Stimulated activated CD8-positive, alpha-beta memory T cell treated with anti-CD3 and anti-CD28 coated beads, Interleukin-7, amount 100 ng/mL, for 1 hour (primary cell): ENCODE results near the gene TTC33.
"Not testable (repeated sequence)": the region's sequence is repeated elsewhere in the genome, so short reads cannot be mapped to it uniquely, and the experiment has no call there.

Experiments
- DNase-seq, 2 donors: peaks; one replicate each; pipeline ENCODE4 v3.0.0-alpha.2; 2020; ENCODE audit warnings: low read depth in 2 of 2

Gene TTC33

GRCh38 chr5:40720069-40720468, 35.7 kb downstream of the TTC33 start:
- no peak for DNase-seq

- DNase-seq: no peak
Measured at GRCh38 chr5:40717281-40717680, 38.5 kb downstream of the TTC33 start.

DNA sequence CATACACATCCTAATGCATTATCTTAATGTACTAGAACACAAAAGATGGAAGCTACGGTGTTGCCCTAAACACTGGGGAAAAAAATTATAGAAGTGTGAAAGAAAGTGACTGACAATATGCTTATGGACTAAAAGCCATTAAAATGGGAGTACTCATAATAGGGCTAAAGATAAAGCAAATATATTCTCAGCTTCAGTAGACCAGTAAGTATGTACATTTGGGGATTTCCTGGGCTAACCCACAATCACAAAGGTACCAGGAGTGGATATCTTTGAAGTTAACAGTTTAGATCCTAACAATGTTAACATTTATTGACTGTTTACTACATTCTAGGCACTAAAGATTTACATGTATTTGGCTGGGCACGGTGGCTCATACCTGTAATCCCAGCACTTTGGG, 39.2 kb downstream of the TTC33 start:
- no peak for DNase-seq

DNA sequence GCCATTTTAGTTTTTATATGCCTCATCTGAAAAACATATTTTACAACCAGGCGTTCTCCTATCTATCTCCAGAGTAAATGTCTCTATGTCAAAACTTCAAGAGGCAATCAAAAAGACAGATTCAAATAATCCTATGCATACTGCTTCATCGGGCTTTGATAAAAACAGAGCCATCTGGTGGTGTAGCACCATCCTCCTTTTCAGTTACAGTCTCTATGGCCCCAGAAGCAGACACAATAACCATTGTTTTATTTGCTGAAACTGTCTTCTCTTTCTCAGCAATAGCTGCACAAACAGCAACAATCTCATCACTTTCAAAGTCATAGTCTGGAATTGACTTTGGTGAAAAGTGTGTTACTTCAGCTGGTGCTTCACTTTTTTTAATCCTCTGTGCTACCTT, 39.8 kb downstream of the TTC33 start:
- no peak for DNase-seq

DNA sequence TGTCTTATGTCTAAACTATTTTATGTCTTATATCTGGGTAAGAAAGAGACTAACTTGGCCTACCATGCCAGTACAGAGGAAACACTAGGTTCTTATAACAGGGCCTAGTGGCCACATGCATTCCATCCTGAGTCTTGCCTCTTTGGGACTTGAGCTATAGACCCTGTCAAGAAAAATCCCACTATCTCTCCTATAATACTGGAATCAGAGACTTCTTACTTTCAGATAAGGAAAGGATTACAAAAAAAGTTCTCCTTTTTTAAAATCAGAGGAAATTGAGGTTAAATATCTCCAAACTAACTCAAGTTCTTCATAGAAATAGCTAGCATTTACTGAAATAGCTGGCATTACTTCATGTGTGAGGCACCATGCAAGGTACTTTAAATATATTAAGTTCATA, 41.8 kb downstream of the TTC33 start:
- no peak for DNase-seq

- not testable (repeated sequence) for DNase-seq
Measured at GRCh38 chr5:40710575-40710974, 45.2 kb downstream of the TTC33 start.

DNA sequence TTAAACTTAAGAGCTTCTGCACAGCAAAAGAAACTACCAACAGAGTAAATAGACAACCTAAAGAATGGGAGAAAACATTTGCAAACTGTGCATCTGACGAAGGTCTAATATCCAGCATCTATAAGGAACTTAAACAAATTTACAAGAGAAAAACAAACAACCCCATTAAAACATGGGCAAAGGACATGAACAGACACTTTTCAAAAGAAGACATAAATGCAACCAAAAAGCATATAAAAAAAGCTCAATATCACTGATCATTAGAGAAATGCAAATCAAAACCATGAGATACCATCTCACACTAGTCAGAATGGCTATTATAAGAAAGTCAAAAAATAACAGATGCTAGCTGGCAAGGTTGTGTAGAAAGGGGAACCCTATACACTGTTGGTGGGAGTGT, 50.3 kb downstream of the TTC33 start:
- not testable (repeated sequence) for DNase-seq

DNA sequence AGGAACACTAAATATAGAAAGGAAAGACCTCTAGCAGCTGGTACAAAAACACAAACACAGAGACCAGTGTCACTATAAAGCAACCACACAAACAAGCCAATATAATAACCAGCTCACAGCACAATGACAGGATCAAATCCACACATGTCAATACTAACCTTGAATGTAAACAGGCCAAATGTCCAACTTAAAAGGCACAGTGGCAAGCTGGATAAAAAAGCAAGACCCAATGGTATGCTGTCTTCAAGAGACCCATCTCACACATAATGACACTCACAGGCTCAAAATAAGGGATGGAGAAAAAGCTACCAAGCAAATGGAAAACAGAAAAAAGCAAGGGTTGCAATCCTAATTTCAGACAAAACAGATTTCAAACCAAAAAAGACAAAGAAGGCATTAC, 53.7 kb downstream of the TTC33 start:
- not testable (repeated sequence) for DNase-seq

GRCh38 chr5:40700116-40700782, 55.5 kb downstream of the TTC33 start:
- DNase-seq: no peak

- no peak for DNase-seq
Measured at GRCh38 chr5:40694433-40694832, 61.3 kb downstream of the TTC33 start.

GRCh38 chr5:40691894-40692293, 63.9 kb downstream of the TTC33 start:
- DNase-seq: no peak

GRCh38 chr5:40690267-40690666, 65.5 kb downstream of the TTC33 start:
- no peak for DNase-seq

DNA sequence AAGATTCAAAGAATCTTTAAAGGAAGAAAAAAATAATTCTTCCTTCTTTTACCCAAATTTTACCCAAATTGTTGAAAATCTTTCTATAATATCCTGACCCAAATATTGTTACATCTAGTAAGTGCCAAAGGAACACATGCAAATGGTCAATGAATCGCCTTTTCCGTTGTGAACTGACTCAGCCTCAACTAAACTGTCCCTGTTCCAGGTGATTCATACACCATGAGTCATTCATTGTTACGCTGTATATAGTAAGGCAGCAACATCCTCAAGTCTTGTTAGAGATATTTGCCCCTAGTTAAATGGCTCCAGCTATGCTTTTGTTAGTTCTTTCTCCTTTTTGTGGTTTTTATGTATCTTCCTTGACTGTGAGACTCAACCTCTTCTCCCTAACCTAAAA, 66.3 kb downstream of the TTC33 start:
- no peak for DNase-seq

GRCh38 chr5:40688996-40689395, 66.8 kb downstream of the TTC33 start:
- DNase-seq: no peak

DNA sequence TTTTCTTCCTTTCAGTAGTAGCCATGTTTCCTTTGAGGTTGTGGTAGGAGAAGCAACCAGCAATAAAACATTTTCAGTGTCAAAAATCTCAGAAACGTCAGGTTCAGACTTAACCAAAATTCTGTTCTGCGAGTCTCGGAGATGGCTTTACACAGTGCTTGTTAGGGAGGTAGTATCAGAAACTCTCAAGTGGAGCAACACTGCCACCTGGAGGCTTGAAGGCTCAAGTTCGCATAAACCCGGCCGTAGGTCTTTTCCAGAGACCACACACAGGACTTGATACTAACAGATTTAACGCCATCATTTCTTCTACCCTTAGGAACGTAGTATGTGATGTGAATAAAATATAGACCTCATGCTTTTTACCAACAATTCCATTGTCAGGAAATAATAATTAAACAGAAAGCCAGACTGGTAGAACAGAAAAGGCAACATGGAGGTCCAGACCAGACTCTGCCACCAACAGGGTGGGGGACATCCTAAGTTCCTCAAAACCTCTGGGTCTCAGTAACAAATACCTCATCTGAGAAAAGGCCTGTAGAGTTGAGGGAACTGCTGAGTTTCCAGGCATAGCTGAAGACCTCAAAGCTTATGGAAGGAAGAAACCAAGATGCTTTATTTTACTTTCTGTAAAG, 67.5 kb downstream of the TTC33 start:
- peak; percentile 75 to 82 for DNase-seq

DNA sequence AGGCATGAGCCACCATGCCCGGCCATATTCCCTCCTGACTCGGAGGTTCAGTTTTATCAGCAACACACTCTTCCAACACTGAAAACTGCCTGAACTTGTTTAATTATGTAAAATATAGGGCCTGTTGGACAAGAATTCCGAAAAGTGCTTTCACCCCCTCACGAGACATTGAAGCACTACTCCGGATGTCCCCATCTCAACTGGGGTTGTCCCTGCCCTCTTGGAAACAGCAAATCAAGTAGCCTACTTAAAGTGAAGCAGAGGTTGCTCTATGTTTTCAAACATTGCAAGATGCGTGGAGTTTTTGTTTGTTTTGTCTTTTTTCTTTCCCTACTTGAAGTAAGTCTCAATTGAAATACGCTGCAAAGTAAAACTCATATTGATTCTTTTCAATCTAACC, 68.4 kb downstream of the TTC33 start:
- no peak for DNase-seq

DNA sequence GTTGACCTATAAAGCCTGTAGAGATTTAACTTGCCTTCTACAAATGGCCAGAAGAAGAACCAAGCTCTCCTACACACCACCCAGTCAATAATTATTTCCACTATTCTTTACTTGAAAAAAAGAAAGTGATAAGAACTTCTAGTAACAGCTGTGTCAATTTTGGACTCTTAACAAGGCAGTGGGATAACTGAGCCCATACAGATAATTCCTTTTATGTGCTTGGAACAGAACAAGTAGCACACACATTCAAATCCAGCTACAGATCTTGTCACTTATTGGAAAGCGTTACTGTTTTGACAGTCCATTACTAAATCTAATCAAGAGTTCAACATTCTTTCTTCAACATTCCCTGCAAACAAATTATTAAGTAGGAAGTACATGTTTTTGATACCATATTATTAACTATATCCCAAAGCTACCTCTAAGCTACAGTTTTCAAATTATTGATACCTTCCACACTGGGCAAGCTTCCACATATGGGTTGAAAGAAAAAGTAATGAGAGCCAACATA, 69.7 kb downstream of the TTC33 start:
- DNase-seq: no peak

DNA sequence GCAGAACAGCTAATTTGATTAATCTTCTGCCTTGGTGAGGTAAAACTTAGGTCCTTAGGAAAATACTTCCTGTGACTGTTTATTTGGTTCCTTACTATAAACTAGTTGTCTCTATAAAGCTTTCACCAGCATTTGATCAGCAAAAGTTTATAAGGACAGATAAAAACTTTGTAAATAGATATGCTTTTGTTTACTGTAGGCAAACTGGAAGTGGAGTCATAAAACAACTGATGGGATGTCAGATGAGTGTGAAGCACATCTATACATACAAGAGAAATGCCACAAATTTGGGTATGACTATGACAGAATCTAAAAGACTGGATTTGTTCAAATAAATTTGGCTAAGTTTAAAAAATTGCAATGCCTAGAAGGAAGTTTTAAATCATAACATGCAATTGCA, 70.6 kb downstream of the TTC33 start:
- no peak for DNase-seq

GRCh38 chr5:40683305-40683704, 72.5 kb downstream of the TTC33 start:
- DNase-seq: no peak

DNA sequence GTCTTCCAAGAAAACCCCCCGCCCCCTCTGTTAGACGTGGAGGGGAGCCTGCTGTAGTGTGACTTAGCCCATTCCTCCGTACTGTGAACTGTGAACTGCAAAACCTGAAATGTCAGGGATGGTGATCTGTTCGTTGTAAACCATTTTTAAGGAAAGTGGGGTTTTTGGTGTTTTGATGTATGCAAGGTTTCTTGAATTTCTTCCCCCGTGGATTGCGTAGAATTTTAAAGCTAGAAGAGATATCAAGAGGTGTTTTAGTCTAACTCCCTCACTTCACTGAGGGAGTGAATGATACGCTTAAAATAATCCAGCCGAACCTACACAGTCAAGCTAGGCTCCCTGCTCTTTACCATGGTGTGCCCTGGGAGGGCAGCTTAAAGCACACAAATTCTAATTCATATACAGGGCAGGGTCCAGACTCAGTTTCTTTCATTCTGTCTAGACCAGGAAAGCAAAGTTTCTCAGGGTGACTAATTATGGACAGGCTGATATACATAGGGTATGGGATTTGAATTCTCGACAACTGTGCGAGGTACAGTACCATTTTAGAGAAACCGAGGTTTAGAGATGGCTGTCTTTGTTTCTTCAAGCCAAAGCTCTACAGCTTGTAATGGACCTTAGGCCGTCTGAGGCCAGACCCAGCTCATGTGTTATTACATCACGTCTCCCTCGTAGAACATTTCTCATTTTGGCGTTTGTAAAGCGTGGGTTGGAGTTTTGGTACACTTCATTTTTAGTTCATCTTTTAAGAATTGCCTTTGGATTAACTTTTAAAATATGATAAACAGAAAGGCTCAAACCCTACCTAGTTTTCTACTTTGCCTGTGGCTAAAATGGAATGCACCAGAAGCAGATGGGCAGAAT, 73.4 kb downstream of the TTC33 start:
- no peak for DNase-seq

DNA sequence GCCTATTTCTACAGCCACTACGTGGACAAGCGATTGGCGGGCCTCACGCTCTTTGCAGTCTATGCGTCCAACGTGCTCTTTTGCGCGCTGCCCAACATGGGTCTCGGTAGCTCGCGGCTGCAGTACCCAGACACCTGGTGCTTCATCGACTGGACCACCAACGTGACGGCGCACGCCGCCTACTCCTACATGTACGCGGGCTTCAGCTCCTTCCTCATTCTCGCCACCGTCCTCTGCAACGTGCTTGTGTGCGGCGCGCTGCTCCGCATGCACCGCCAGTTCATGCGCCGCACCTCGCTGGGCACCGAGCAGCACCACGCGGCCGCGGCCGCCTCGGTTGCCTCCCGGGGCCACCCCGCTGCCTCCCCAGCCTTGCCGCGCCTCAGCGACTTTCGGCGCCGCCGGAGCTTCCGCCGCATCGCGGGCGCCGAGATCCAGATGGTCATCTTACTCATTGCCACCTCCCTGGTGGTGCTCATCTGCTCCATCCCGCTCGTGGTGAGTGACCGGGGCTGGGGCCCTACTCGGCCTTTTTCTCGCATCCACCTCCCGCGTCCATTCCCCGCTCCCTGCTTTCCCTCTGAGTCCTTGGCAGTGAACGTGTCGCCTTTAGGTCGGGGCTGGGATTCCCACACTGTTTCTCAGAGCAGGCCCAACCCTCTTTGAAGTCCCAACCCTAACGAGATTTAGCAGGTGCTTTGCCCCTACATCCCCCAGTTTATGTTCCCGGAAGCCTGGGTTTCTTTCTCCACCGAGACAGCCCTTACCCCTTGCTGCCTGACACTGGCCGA, 74.2 kb downstream of the TTC33 start:
- no peak for DNase-seq
